ENCODE results near the gene ADGRE2.
"Not testable (repeated sequence)": the region's sequence is repeated elsewhere in the genome, so short reads cannot be mapped to it uniquely, and the experiment has no call there.

ADGRE2 gene

DNA sequence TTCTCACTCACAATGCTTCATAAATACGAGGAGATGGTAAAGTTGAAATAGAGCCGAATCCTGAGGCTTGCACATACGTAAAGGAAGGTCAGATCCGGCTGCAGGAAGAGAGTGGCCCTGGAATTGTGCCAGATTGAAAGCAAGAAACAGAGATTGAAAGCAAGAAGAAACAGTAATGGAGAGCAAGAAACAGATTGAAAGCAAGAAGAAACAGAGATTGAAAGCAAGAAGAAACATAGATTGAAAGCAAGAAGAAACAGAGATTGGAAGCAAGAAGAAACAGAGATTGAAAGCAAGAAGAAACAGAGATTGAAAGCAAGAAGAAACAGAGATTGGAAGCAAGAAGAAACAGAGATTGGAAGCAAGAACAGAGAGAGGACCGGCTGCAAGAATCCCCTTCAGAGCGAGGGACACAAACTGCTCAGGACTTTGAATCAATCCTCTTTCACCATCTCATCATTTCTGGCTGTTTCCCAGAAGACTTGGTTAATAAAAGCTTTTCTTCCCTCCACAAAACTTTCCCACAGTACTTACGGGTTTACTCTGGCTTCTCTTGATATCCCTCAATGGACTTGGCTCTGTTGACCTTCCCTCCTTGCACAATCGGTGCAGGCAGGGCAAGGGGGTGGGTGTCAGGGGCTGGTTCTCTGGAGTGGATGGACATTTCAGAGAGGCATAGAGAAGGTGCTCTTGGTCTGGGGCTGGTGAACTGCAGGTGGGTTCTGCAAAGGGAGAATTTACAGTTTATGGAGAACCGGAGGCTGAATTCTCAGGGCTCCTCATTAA, 31.1 kb upstream of the ADGRE2 start:
- Histone ChIP-seq H3K36me3 (no peaks in the 10 kb centered on the region), H3K4me1 (ENCODE audit: control insufficient read depth in 1 of 2, insufficient read depth in 1 of 2, low read depth in 1 of 2, low read length in 1 of 2) (no peaks in the 10 kb centered on the region)
- TF ChIP-seq, protein P1, sequence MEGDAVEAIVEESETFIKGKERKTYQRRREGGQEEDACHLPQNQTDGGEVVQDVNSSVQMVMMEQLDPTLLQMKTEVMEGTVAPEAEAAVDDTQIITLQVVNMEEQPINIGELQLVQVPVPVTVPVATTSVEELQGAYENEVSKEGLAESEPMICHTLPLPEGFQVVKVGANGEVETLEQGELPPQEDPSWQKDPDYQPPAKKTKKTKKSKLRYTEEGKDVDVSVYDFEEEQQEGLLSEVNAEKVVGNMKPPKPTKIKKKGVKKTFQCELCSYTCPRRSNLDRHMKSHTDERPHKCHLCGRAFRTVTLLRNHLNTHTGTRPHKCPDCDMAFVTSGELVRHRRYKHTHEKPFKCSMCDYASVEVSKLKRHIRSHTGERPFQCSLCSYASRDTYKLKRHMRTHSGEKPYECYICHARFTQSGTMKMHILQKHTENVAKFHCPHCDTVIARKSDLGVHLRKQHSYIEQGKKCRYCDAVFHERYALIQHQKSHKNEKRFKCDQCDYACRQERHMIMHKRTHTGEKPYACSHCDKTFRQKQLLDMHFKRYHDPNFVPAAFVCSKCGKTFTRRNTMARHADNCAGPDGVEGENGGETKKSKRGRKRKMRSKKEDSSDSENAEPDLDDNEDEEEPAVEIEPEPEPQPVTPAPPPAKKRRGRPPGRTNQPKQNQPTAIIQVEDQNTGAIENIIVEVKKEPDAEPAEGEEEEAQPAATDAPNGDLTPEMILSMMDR (IDR thresholded peaks at IDR 0.05) = no peak

DNA sequence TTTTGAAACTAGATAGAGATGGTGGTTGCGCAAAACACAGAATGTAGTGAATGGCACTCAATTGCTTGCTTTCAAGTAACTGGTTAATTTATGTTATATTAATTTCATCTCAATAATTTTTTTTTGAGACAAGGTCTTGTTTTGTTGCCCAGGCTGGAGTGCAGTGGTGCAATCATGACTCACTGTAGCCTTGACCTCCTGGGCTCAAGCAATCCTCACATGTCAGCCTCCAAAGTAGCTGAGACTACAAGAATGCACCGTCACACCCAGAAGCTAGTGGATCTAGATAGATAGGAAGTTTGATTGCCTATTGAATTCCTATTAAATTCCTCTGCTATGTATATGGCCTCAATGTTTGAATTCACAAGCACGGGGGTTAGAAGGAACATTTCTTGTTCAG, 26.4 kb upstream of the ADGRE2 start:
- no peaks in the 10 kb centered on the region for H3K4me1 ChIP-seq (ENCODE audit: control insufficient read depth in 1 of 2, insufficient read depth in 1 of 2, low read depth in 1 of 2, low read length in 1 of 2)
- H3K9me3 ChIP-seq = no peaks in the 10 kb centered on the region
- TF ChIP-seq, protein P1 (IDR thresholded peaks at IDR 0.05) = no peak
- no peak overlapping the region for H3K4me3 ChIP-seq (ENCODE audit: low read depth in 1 of 2, low read length in 1 of 2)
- H3K36me3 ChIP-seq = no peaks in the 10 kb centered on the region
- peaks cover 15% of the 10 kb centered on the region for H3K27me3 ChIP-seq
- no peak overlapping the region for H3K27ac ChIP-seq

More for the DNA sequence above, 31.1 kb upstream of the ADGRE2 start:
- Histone ChIP-seq H3K27me3 (peaks cover 18% of the 10 kb centered on the region), H3K27ac (no peak overlapping the region), H3K4me3 (ENCODE audit: low read depth in 1 of 2, low read length in 1 of 2) (no peak overlapping the region), H3K9me3 (no peaks in the 10 kb centered on the region)

DNA sequence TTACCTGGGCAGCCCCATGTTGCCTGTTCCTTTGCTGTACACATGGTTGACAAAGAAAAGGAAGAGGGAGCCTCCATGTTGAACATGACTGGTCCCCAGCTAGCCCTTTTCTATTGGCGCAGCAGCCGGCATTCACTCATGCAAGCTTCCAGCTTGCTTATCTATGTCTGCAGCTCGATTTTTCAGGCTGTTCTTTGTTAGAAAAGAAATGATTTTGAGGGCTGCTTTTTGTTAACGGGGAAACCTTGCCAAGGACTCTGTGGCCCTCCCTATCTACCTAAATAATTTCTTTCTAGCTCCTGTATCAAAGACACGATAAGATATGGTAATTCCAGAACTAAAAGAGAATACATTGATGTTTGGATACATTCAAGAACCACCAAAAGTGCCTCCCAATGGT, 20.4 kb upstream of the ADGRE2 start:
- Histone ChIP-seq H3K4me3 (ENCODE audit: low read depth in 1 of 2, low read length in 1 of 2) (no peak overlapping the region), H3K36me3 (no peaks in the 10 kb centered on the region), H3K27ac (no peak overlapping the region), H3K9me3 (no peaks in the 10 kb centered on the region), H3K27me3 (no peaks in the 10 kb centered on the region), H3K4me1 (ENCODE audit: control insufficient read depth in 1 of 2, insufficient read depth in 1 of 2, low read depth in 1 of 2, low read length in 1 of 2) (peaks cover 5 to 9% of the 10 kb centered on the region in 2 experiments)
- TF ChIP-seq, protein P1 (IDR thresholded peaks at IDR 0.05) = no peak

DNA sequence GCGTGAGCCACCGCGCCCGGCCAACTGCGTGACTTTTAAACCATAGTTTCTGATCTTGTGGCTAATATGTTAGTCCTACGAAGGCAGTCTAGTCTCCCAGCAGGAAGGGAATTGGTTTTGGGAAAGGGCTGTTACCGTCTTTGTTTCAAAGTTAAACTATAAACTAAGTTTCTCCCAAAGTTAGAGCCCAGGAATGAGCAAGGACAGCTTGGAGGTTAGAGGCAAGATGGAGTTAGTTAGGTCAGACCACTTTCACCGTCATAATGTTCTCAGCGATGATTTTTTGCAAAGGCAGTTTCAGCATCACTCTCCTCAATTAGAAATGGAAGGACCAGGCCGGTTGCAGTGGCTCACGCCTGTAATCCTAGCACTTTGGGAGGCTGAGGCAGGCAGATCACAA, 17.7 kb upstream of the ADGRE2 start:
- no peaks in the 10 kb centered on the region for H3K27me3 ChIP-seq
- TF ChIP-seq, protein P1 (IDR thresholded peaks at IDR 0.05) = no peak
- peaks cover 5 to 9% of the 10 kb centered on the region in 2 experiments for H3K4me1 ChIP-seq (ENCODE audit: control insufficient read depth in 1 of 2, insufficient read depth in 1 of 2, low read depth in 1 of 2, low read length in 1 of 2)
- no peaks in the 10 kb centered on the region for H3K9me3 ChIP-seq
- no peak overlapping the region for H3K27ac ChIP-seq
- H3K36me3 ChIP-seq = no peaks in the 10 kb centered on the region
- no peak overlapping the region for H3K4me3 ChIP-seq (ENCODE audit: low read depth in 1 of 2, low read length in 1 of 2)

DNA sequence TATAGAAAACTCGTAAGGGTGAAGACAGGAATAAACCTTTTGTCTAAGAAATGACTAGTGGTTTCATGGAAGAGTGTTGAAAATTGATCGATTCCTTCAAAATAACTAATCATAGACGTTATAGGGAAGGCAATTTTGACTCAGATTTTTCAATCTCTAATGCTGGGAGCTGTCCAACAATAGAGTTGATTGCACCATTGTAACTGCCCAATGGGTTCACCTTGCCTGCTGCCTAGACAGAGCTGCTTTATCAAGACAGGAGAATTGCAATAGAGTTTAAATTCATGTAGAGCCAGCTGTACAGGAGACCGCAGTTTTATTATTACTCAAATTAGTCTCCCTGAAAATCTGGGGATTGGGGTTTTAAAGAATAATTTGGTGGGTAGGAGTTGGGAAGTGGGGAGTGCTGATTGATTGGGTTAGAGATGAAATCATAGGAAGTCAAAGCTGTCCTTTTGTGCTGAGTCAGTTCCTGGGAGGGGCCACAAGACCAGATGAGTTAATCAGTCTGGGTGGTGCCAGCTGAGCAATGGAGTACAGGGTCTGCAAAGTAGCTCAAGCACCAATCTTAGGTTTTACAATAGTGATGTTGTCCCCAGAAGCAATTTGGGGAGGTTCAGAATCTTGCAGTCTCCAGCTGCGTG, 16.8 kb upstream of the ADGRE2 start:
- H3K27ac ChIP-seq = no peak overlapping the region
- TF ChIP-seq, protein P1 (IDR thresholded peaks at IDR 0.05) = no peak
- H3K27me3 ChIP-seq = no peaks in the 10 kb centered on the region
- H3K36me3 ChIP-seq = no peaks in the 10 kb centered on the region
- no peak overlapping the region for H3K4me3 ChIP-seq (ENCODE audit: low read depth in 1 of 2, low read length in 1 of 2)
- H3K9me3 ChIP-seq = no peaks in the 10 kb centered on the region
- H3K4me1 ChIP-seq (ENCODE audit: control insufficient read depth in 1 of 2, insufficient read depth in 1 of 2, low read depth in 1 of 2, low read length in 1 of 2) = peaks cover 5 to 9% of the 10 kb centered on the region in 2 experiments

DNA sequence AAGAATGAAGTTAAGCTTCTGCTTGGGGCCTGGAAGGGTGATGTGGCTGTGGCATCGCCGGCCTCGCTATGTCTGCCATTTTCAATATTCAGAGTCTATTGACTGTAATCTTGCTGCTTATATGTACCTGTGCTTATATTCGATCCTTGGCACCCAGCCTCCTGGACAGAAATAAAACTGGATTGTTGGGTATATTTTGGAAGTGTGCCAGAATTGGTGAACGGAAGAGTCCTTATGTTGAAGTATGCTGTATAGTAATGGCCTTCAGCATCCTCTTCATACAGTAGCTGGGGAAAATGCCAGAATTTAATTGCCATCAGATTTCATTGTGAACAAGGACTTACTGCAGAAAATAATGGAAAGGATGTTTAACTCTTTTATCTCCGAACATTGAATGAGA, 13.9 kb upstream of the ADGRE2 start:
- not testable (repeated sequence) for H3K4me3 ChIP-seq (ENCODE audit: low read depth in 1 of 2, low read length in 1 of 2); H3K9me3 ChIP-seq; H3K27me3 ChIP-seq; H3K36me3 ChIP-seq; H3K27ac ChIP-seq
- H3K4me1 ChIP-seq (ENCODE audit: control insufficient read depth in 1 of 2, insufficient read depth in 1 of 2, low read depth in 1 of 2, low read length in 1 of 2) = peaks cover 17 to 22% of the 10 kb centered on the region in 2 experiments

Data from neutrophil (primary cell).